ENCODE measurements around the gene FN1.

FN1 gene

DNA sequence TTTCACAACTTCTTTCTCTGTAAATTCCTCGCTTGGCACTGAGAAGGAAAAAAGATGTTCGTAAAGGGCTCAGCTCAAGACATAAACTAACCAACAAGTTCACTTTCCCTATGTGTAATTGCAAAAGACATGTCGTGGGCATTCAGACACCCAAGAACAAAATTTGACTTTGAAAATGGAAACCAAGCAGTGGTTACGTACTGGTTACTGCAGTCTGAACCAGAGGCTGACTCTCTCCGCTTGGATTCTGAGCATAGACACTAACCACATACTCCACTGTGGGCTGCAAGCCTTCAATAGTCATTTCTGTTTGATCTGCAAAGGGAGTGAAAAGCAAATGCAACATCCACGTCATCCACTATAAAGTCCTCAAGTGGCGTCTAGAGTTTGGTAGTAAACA, 53.9 kb downstream of the FN1 start:
- DNase-seq = no peak

DNA sequence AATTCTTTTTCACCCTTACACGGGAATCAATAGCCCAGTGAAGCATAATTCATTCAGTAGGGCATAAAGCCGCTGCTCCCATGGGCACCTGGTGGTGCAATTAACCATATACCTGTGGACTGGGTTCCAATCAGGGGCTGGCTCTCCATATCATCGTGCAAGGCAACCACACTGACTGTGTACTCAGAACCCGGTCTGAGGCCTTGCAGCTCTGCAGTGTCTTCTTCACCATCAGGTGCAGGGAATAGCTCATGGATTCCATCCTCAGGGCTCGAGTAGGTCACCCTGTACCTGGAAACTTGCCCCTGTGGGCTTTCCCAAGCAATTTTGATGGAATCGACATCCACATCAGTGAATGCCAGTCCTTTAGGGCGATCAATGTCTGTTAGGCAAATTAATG, 55.2 kb downstream of the FN1 start:
- DNase-seq = no peak

DNA sequence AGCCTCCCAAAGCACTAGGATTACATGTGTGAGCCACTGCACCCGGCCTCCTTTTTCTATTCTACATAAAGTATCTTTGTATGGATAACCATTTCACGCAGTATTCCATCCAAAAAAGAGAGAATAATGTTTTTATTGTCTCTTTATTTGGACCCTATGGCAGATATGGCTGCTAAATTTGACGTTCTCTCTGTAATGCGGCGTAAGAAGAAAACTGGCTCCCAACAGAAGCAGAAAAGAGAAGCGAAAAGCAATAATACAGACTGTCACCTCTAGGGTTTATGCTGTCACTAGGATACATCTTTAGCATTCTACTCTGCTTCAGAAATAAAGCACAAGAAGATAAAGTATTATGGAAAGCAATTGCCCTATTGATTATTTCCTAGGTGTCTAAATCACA, 55.9 kb downstream of the FN1 start:
- no peak for DNase-seq

DNA sequence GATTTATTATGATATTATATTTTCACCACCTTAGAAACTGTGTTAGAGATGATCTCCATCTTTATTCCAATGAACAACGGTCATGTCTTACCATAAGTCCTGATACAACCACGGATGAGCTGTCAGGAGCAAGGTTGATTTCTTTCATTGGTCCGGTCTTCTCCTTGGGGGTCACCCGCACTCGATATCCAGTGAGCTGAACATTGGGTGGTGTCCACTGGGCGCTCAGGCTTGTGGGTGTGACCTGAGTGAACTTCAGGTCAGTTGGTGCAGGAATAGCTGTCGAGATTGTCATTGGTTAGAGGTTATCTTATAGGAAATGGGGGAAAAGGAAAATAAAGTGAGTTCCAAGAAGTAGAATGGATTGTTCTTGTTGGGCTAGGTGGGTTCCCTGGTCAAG, 56.8 kb downstream of the FN1 start:
- no peak for DNase-seq

DNA sequence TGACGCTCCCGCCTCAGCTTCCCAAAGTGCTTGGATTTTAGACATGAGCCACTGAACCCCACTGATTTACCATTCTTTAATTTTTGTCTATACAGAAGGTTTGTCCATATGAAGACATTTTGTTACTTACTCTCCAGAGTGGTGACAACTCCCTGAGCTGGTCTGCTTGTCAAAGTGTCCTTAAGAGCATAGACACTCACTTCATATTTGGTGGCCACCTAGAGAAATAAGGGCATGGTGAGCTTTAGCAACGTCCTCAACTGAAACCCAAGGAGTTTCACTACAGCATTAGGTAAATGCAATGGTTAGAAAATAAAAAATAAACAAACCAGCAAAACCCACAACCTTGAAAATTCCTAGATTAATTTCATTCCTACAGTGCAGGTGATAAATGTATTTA, 57.8 kb downstream of the FN1 start:
- DNase-seq = no peak

DNA sequence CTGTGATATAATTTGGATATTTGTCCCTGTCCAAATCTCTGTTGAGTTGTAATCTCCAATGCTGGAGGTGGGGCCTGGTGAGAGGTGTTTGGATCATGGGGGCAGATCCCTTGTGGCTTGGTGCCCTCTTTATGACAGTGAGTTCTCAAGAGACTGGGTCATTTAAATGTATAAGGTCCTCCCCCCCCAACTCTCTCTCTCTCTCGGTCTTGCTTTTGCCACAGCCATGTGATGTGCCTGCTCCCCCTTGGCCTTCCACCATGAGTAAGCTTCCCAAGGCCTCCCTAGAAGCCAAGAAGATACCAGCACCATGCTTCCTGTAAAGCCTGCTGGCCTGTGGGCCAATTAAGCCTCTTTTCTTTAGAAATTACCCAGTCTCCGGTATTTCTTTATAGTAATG, 58.6 kb downstream of the FN1 start:
- DNase-seq = no peak

DNA sequence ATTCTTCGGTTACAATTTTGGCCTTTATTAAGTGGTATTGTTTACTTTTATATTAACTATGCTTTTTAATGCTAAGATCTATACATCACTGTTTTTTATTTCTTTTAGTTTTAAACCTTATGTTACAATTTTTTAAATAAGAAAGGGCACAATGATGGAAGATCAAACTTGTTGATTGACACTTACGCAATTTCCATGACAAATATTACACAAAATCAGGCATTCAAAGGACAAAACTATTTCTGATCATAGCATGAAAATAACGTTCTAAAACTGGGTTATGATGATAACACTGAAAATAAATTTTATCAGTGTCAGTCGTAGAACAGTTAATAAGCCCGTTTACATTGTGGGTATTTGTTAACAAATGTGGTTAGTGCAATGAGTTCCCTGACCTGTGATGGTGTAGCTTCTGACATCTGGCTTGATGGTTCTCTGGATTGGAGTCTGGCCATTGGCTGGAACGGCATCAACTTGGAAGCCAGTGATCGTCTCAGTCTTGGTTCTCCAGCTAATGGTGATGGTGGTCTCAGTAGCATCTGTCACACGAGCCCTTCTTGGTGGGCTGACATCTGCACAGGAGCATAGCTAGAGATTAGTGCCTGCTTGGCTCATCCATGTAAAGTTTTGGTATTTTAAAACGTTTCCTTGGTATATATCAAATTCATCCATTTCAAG, 59.6 kb downstream of the FN1 start:
- DNase-seq = no peak

DNA sequence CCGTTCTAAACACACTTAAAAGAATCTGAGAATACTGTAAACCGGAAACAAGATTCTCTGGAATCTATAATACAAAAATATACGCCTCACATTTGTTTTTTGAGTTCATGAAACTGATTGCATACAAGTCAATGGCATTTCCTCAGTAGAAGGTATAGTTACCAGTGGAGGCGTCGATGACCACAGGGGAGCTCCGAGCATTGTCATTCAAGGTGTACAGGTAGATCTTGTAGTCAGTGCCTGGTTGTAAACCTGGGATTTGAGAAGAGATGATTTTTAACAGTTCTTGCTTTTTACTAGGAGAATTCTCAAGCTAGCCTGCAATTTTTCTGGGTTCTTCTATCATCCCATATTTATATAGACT, 60.4 kb downstream of the FN1 start:
- no peak for DNase-seq

DNA sequence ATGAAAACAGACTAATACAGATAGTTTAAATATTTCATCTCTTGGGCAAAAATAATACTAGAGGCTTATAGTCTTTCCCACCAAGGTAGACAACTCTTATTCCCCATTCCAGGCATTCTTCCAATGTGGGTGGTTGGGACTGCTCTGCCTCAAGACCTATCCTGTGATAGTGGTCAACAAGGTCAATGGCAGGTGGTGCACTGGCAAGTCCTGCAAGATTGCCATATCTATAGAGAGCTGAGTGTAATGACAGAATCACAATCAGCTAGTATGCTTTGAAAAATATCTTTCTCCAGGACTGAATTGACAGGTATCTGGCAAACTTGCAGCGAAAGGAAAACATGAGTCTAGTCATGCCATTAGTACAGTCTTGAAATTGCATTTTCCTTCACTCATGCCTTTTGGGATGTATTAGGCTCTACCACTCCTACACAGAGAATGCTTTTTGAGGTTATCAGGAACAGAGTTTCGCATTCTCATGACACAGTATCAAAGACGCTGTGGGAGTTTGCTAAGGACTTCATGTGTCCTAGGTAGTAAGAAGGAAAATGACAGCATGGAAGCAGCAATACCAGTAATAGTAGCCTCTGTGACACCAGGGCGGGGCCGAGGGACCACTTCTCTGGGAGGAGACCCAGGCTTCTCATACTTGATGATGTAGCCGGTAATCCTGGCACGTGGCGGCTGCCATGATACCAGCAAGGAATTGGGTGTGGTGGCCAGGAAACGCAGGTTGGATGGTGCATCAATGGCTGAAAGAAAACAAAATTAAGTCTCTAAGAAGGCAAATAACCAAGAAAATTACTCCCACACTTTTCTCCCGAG, 61.0 kb downstream of the FN1 start:
- no peak for DNase-seq

DNA sequence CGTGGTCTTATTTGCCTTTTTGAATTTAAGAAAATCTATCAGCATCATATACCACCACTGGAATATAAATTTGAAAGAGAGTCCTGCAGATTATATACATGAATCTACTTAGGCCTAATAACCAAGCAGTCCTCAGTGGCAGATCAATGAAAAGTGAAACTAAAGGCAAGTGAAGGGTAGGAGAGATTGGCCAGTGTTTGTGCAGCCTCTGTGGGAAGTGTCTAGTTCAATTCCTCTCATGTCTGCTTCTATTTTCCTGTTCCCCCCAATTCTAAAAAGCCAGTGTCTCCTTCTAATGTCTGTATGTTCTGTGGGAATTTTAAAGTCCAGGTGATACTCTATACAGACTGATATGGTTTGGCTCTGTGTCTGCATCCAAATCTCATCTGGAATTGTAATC, 61.9 kb downstream of the FN1 start:
- DNase-seq = no peak

DNA sequence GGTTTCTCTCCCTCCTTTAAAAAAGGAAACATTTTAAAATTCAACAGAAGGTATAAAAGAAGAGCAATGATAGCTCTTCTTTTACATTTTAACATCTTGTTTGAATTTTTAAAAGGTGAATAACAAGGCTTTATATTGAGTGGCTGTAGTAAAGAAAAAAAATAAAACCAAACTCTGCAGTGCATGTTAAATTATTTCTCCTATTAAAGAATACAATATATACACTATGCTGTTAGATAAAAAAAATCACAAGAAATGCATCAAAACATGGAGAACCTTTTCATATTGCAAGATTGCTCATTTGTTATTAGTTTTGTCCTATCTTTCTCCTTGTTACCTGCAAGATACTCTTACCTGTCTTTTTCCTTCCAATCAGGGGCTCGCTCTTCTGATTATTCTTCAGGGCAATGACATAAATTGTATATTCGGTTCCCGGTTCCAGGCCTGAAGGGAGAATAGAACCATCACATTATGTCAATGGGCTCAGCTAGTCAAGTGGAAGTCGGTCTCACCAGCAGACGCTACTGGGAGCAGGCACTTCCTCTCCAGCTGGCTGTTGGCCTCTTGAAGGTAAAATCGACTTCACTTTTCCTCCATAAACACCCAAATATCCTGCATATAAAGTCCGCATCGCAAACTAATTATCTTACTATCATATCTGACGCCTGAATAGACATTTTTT, 62.8 kb downstream of the FN1 start:
- no peak for DNase-seq

DNA sequence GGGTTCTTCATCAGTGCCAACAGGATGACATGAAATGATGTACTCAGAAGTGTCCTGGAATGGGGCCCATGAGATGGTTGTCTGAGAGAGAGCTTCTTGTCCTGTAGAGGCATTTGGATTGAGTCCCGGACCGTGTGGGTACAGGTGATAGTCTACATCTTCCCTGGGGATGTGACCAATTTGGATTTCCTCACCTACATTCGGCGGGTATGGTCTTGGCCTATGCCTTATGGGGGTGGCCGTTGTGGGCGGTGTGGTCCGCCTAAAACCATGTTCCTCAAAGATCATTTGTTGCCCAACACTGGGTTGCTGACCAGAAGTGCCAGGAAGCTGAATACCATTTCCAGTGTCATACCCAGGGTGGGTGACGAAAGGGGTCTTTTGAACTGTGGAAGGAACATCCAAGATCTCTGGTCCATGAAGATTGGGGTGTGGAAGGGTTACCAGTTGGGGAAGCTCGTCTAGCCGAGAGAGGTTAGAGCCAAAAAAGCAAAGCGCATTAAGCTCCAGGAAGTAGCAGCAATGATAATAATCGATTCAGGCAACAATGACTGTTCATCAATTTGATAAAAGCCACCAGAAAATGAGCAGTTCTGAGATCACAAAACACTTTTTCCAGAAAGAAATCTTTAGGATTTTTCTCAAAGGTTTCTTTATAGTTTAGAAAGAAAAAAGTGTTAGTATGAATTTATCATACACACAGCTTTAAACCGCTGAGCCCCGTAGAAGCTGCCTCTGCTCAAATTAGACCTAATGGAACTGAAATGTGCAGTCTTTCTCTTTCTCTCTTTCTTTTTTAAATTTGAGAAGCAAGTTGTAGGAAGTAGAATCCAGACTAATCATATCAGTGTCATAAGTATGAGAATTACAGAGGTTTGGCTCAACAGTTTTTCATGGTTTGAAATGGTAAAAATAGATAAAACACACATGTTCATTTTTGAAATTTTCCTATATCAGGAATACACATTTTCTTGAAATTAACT, 63.7 kb downstream of the FN1 start:
- no peak for DNase-seq

DNA sequence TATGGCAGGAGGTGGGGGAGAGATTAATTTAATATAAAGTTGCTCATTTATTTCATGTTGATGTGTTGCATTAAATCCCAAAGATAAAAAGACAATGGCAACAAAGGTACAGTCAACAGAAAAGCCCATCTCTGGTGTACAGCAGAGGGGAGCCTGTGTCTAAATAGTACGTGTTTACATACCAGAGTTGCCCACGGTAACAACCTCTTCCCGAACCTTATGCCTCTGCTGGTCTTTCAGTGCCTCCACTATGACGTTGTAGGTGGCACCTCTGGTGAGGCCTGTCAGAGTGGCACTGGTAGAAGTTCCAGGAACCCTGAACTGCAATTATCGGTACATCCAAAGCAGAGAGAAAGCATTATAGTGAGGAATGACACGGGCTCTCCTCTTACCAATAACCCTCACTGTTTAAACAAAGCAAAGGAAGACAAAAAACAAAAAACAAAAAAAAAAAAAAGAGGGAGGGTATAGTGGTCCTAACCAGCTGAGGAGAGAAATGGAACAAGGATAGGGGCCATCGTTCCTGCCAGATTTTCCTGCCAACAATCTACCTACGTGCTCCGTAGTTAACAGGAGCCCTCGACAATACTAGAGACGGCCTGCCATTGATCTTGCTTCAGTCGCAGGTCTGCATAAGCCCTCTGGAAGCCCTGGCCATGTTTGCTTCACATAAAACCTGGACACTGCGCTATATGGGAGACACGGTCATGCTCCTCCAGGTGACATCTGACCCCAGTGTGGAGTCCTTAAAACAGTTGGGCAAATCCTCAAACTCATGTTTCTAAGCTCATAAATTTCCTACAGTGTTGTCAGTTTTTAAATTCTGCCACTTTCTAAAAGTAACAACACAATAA, 65.5 kb downstream of the FN1 start:
- no peak for DNase-seq

DNA sequence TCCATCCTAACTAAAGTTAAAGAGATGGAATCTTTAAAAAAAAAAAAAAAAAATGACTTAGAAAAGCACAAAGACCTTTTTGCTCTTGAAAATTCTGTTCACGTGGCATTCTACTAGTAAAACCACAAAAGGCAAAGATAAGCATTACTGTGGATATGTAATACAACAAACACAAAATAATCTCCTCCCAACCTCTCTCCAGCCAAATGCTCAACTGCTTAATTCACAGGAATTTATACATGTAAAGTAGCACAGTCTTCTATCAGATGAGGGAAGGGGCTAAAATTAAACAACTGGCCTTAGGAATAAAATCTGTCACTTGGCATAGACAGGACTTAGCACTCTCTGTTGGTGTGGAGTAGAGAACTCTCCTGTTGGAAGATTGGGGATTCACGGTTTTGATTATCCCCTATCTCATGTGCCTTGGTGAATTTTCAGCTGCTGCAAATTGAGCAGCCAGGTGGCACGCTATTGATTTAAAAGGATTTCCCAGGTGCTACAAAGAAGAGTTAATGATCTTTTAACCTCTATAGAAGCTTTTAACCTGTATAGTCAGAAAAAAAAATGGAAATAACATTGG, 66.6 kb downstream of the FN1 start:
- DNase-seq = no peak

DNA sequence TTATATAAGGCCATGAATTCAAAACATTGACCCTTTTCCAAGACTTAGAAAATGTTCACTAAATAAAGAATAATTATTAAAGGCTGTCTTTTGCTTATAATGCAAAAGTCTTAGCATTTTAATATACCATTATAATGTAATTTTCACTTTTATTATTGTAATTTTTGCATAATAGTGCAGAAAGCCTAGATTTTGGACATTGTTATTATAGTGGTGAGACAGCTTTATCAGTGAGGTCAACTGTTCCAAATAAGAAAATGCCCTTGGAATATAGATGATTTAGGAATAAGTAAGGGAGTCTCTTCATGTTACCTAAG, 67.4 kb downstream of the FN1 start:
- no peak for DNase-seq

DNA sequence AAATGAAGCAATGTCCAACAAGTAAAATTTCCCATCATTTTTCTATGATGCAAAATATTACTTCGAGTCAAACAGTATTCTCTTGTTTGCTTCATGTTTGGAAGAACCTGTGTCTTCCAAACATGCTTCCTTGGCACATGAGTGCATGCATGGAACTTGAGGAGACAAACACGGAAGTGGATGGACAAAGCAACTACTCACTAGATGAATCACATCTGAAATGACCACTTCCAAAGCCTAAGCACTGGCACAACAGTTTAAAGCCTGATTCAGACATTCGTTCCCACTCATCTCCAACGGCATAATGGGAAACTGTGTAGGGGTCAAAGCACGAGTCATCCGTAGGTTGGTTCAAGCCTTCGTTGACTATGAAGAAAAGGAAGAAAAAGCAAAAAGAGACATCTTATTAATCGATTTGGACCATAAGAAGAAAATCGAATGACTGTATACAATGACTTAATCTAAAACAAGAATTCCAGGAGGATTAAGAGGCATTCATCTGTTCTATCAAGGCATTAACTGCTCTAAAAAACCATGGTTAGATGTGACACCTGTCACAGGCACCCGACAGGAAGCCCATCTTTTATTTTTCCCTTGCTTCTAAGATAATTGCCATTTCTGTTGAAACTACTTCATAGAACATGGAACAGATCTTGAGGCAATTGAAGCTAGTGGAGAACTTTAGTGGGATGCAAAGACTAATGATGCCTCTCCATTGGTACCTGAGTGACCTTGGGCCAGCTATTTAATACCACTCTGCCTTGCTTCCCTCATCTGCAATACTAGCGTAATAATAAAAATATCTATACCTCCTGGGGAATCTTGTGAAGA, 68.0 kb downstream of the FN1 start:
- DNase-seq = no peak

DNA sequence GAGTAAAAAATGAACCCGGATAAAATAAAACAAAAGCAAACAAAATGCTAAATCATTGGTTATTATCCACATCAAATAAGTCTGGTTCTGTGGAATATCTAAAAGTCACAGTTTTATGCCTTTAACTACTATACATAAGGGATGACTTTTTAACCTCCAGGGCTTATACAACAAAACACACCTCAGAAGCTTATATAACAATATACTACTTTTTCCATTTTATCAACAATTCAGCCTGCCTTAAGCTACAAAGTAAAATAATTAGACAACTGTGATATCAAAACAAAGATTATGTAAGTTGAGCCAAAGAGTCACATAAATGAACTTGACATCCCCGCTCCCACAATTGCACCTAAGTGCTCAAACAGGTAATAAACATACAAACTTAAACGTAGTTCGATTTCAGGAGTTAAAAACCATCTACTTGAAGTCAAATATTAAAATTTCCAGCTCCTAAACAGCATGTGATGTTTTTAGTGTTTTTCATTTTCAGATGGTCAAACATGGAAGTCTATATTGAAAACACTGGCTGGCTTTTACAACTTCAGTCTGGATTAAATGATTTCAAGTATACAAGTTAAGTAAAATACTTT, 69.3 kb downstream of the FN1 start:
- DNase-seq = no peak

DNA sequence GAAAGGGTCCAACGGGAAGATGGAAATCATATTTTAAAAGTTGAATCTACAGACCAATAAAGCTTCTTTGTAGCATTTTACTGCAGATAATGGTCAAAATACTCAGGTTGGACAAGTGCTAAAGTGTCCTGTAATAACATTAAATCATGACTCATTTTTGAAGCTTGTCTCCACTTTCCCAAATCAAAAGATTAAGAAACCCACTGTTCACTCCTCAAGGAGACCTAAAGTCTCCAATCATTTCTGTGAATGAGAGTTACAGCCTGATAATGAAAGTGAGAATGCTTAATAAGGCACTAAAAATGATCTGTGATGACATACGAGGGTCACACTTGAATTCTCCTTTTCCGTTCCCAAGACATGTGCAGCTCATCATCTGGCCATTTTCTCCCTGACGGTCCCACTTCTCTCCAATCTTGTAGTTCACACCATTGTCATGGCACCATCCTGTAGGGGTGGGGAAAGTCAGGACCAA, 70.6 kb downstream of the FN1 start:
- no peak for DNase-seq

DNA sequence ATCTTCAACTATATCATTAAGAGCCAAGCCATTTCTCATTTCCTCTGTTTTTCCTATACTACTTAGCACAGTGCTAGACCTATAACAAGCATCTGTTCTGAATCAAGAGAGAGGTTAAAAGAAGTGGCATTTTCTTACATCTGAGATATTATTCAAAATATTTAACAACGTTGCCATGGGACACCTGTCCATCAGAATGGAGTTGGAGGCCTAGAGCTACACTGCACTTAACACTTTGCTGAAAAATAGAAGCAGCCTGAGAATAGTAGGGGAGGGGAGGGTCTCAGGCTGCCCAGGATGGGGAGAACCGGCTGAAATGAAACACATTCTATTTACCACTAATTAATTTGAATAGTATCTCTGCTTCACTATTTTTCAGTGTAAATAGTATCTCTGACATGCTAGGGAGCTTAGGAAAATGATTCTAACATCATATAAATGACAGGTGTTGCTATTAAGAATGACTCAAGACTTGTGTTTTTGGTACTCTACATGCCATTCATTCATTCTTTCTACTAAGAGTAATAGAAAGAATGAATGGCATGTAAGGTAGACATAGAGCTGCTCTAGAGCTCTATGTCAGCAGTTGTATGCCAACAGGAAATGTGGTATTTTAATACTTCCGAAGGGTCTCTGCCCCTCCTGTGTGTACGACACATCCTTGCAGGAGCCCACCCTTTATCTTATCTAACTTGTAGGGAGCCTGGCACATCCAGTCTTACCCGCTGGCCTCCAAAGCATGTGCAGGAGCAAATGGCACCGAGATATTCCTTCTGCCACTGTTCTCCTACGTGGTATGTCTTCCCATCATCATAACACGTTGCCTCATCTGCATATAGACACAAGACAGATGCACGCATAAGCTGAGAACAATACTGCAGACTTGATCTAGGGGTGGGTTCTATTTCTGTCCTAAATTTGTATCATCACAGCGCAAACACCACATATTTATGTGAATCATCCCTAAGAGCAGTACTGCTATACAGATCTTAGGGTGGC, 71.4 kb downstream of the FN1 start:
- DNase-seq = no peak

All from cerebellar nuclear complex (tissue), 1 donor.